Measurements from ENCODE around the gene HS2ST1.
A peak's percentile ranks its signal among the peaks of the same experiment; 100 is the strongest.

The HS2ST1 gene

GRCh38 chr1:87151500-87152421 is 237.3 kb downstream of the HS2ST1 start:
- Histone ChIP-seq H3K4me3 (ENCODE audit: control insufficient read depth in 1 of 7, extremely low read depth in 1 of 7, insufficient read depth in 4 of 7, low read depth in 2 of 7, low read length in 6 of 7) (peak overlapping the region; percentile 9 to 78 (median 62)), H3K36me3 (ENCODE audit: control insufficient read depth in 4 of 4, insufficient read depth in 4 of 4, low read length in 3 of 4) (no peaks in the 10 kb centered on the region), H3K27ac (ENCODE audit: insufficient read depth in 1 of 2, low read depth in 1 of 2, low read length in 2 of 2, poor library complexity in 1 of 2, severe bottlenecking in 2 of 2) (peak overlapping the region; percentile 26 to 75), H3K4me1 (ENCODE audit: control extremely low read depth in 1 of 4, control insufficient read depth in 4 of 4, insufficient read depth in 4 of 4, low read length in 3 of 4) (peaks cover 7 to 48% (median 24%) of the 10 kb centered on the region in 4 experiments), H3K27me3 (replicated peaks in 2 of 5; ENCODE audit: control insufficient read depth in 4 of 5, insufficient read depth in 5 of 5, low read length in 4 of 5) (peaks cover 0 to 2% (median 0%) of the 10 kb centered on the region in 5 experiments), H3K9me3 (ENCODE audit: control extremely low read depth in 1 of 5, control insufficient read depth in 4 of 5, insufficient read depth in 2 of 5, low read depth in 1 of 5, low read length in 4 of 5) (no peaks in the 10 kb centered on the region)
- WGBS (ENCODE audit: insufficient coverage): 0% methylated on average over 34 of the region's 45 CpGs
- ChIA-PET POLR2A (no interaction called here), CTCF (interaction anchor here (0.9 to 1.4 kb wide), 7 partner anchors 10 to 796 kb away, joined by 3 to 4 read pairs (median 3); no protein-coding TSS in a partner anchor)
- DNase-seq: peak; percentile 68 to 89 (median 87)

DNA sequence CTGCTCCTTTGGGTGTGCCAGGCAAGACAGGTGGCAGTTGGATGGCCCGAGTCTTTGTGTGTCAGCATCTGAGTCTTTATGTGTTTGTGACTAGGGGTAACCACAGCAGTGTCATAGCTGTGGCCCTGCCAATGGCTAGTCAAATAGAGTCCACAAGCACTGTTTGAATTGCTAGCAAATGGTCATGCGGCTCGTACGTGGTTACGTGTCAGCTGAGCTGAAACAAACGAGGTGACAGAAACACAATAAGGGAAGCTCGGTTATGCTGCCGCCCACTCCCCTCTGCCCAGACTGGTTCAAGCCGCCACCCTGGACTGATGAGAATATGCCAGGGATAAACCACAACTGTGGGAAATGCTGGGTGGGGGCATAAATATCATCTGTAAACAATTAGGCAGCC is 239.9 kb downstream of the HS2ST1 start:
- Histone ChIP-seq H3K9me3 (ENCODE audit: control extremely low read depth in 1 of 5, control insufficient read depth in 4 of 5, insufficient read depth in 2 of 5, low read depth in 1 of 5, low read length in 4 of 5) (no peaks in the 10 kb centered on the region), H3K4me1 (ENCODE audit: control extremely low read depth in 1 of 4, control insufficient read depth in 4 of 4, insufficient read depth in 4 of 4, low read length in 3 of 4) (peaks cover 7 to 37% (median 22%) of the 10 kb centered on the region in 4 experiments), H3K27me3 (replicated peaks in 2 of 5; ENCODE audit: control insufficient read depth in 4 of 5, insufficient read depth in 5 of 5, low read length in 4 of 5) (no peaks in the 10 kb centered on the region), H3K27ac (ENCODE audit: insufficient read depth in 1 of 2, low read depth in 1 of 2, low read length in 2 of 2, poor library complexity in 1 of 2, severe bottlenecking in 2 of 2) (no peak overlapping the region), H3K36me3 (ENCODE audit: control insufficient read depth in 4 of 4, insufficient read depth in 4 of 4, low read length in 3 of 4) (no peaks in the 10 kb centered on the region), H3K4me3 (ENCODE audit: control insufficient read depth in 1 of 7, extremely low read depth in 1 of 7, insufficient read depth in 4 of 7, low read depth in 2 of 7, low read length in 6 of 7) (no peak overlapping the region)
- POLR2A ChIA-PET: no interaction called here
- CTCF ChIA-PET: interaction anchor here (1.1 to 1.2 kb wide), 3 partner anchors 11 to 18 kb away, joined by 3 to 5 read pairs (median 4); no protein-coding TSS in a partner anchor
- peak in 1 of 3 donors; percentile 21 for DNase-seq
- WGBS (ENCODE audit: insufficient coverage): 95% methylated on average over 9 of the region's 9 CpGs

- DNase-seq: no peak
- Histone ChIP-seq H3K27ac (ENCODE audit: insufficient read depth in 1 of 2, low read depth in 1 of 2, low read length in 2 of 2, poor library complexity in 1 of 2, severe bottlenecking in 2 of 2) (no peak overlapping the region), H3K27me3 (replicated peaks in 2 of 5; ENCODE audit: control insufficient read depth in 4 of 5, insufficient read depth in 5 of 5, low read length in 4 of 5) (no peaks in the 10 kb centered on the region), H3K9me3 (ENCODE audit: control extremely low read depth in 1 of 5, control insufficient read depth in 4 of 5, insufficient read depth in 2 of 5, low read depth in 1 of 5, low read length in 4 of 5) (no peaks in the 10 kb centered on the region), H3K36me3 (ENCODE audit: control insufficient read depth in 4 of 4, insufficient read depth in 4 of 4, low read length in 3 of 4) (no peaks in the 10 kb centered on the region), H3K4me3 (ENCODE audit: control insufficient read depth in 1 of 7, extremely low read depth in 1 of 7, insufficient read depth in 4 of 7, low read depth in 2 of 7, low read length in 6 of 7) (no peak overlapping the region), H3K4me1 (ENCODE audit: control extremely low read depth in 1 of 4, control insufficient read depth in 4 of 4, insufficient read depth in 4 of 4, low read length in 3 of 4) (peaks cover 6 to 29% (median 21%) of the 10 kb centered on the region in 4 experiments)
- WGBS (ENCODE audit: insufficient coverage): 94% methylated on average over 4 of the region's 6 CpGs
- ChIA-PET POLR2A (no interaction called here), CTCF (no interaction called here)
Observed at GRCh38 chr1:87155170-87155569, 240.7 kb downstream of the HS2ST1 start.

- Histone ChIP-seq H3K4me1 (ENCODE audit: control extremely low read depth in 1 of 4, control insufficient read depth in 4 of 4, insufficient read depth in 4 of 4, low read length in 3 of 4) (peaks cover 3 to 24% (median 21%) of the 10 kb centered on the region in 4 experiments), H3K9me3 (ENCODE audit: control extremely low read depth in 1 of 5, control insufficient read depth in 4 of 5, insufficient read depth in 2 of 5, low read depth in 1 of 5, low read length in 4 of 5) (no peaks in the 10 kb centered on the region), H3K27me3 (replicated peaks in 2 of 5; ENCODE audit: control insufficient read depth in 4 of 5, insufficient read depth in 5 of 5, low read length in 4 of 5) (no peaks in the 10 kb centered on the region), H3K27ac (ENCODE audit: insufficient read depth in 1 of 2, low read depth in 1 of 2, low read length in 2 of 2, poor library complexity in 1 of 2, severe bottlenecking in 2 of 2) (no peak overlapping the region), H3K4me3 (ENCODE audit: control insufficient read depth in 1 of 7, extremely low read depth in 1 of 7, insufficient read depth in 4 of 7, low read depth in 2 of 7, low read length in 6 of 7) (no peak overlapping the region), H3K36me3 (ENCODE audit: control insufficient read depth in 4 of 4, insufficient read depth in 4 of 4, low read length in 3 of 4) (no peaks in the 10 kb centered on the region)
- ChIA-PET POLR2A (no interaction called here), CTCF (interaction anchor here (1.3 kb wide), 1 partner anchor 18 kb away, joined by 3 read pairs; no protein-coding TSS in a partner anchor)
- no peak for DNase-seq
- WGBS (ENCODE audit: insufficient coverage): 97% methylated on average over 7 of the region's 9 CpGs
Observed at GRCh38 chr1:87155648-87156047, 241.2 kb downstream of the HS2ST1 start.

- Histone ChIP-seq H3K36me3 (ENCODE audit: control insufficient read depth in 4 of 4, insufficient read depth in 4 of 4, low read length in 3 of 4) (no peaks in the 10 kb centered on the region), H3K9me3 (ENCODE audit: control extremely low read depth in 1 of 5, control insufficient read depth in 4 of 5, insufficient read depth in 2 of 5, low read depth in 1 of 5, low read length in 4 of 5) (no peaks in the 10 kb centered on the region), H3K27ac (ENCODE audit: insufficient read depth in 1 of 2, low read depth in 1 of 2, low read length in 2 of 2, poor library complexity in 1 of 2, severe bottlenecking in 2 of 2) (no peak overlapping the region), H3K27me3 (replicated peaks in 2 of 5; ENCODE audit: control insufficient read depth in 4 of 5, insufficient read depth in 5 of 5, low read length in 4 of 5) (no peaks in the 10 kb centered on the region), H3K4me3 (ENCODE audit: control insufficient read depth in 1 of 7, extremely low read depth in 1 of 7, insufficient read depth in 4 of 7, low read depth in 2 of 7, low read length in 6 of 7) (no peak overlapping the region), H3K4me1 (ENCODE audit: control extremely low read depth in 1 of 4, control insufficient read depth in 4 of 4, insufficient read depth in 4 of 4, low read length in 3 of 4) (peaks cover 3 to 20% (median 17%) of the 10 kb centered on the region in 4 experiments)
- ChIA-PET CTCF (interaction anchor here (1.0 to 1.3 kb wide), 2 partner anchors 18 to 905 kb away, joined by 3 to 4 read pairs; no protein-coding TSS in a partner anchor), POLR2A (no interaction called here)
- WGBS (ENCODE audit: insufficient coverage): 99% methylated on average over 6 of the region's 6 CpGs
- DNase-seq: no peak
Observed at GRCh38 chr1:87156124-87156523, 241.7 kb downstream of the HS2ST1 start.

DNA sequence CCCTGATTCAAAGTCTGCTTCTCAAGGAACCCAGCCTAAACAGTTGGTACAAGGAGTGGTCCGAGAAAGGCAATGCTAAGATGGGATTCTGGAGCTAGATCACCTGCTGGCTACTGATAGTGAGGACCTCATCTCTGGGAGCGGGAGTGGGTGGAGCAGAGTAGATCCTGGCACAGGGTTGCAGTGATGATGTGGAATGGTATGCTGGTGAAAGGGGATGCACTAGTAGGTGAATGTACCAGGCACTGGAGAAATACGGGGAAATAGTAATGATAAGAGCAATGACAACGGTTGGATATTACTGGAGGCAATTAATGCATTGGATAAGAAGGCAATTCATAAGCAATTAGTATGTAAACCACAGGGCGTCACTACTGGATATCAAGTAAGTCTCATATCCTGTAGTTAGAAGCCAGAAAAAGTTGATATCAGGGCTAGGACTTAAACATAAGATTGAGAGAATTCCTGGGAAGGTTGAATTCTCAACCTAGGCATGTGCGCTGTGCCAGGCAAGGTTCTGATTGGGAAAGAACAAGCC is 245.0 kb downstream of the HS2ST1 start:
- H3K4me1 ChIP-seq (ENCODE audit: control extremely low read depth in 1 of 4, control insufficient read depth in 4 of 4, insufficient read depth in 4 of 4, low read length in 3 of 4): no peaks in the 10 kb centered on the region
- no peak for DNase-seq
- no peaks in the 10 kb centered on the region for H3K36me3 ChIP-seq (ENCODE audit: control insufficient read depth in 4 of 4, insufficient read depth in 4 of 4, low read length in 3 of 4)
- ChIA-PET POLR2A (no interaction called here), CTCF (interaction anchor here (0.8 to 1.6 kb wide), 2 partner anchors 121 to 133 kb away, joined by 3 to 4 read pairs; no protein-coding TSS in a partner anchor)
- 97% methylated on average over 6 of the region's 6 CpGs for WGBS (ENCODE audit: insufficient coverage)
- no peaks in the 10 kb centered on the region for H3K9me3 ChIP-seq (ENCODE audit: control extremely low read depth in 1 of 5, control insufficient read depth in 4 of 5, insufficient read depth in 2 of 5, low read depth in 1 of 5, low read length in 4 of 5)
- no peak overlapping the region for H3K4me3 ChIP-seq (ENCODE audit: control insufficient read depth in 1 of 7, extremely low read depth in 1 of 7, insufficient read depth in 4 of 7, low read depth in 2 of 7, low read length in 6 of 7)
- no peak overlapping the region for H3K27ac ChIP-seq (ENCODE audit: insufficient read depth in 1 of 2, low read depth in 1 of 2, low read length in 2 of 2, poor library complexity in 1 of 2, severe bottlenecking in 2 of 2)
- H3K27me3 ChIP-seq (replicated peaks in 2 of 5; ENCODE audit: control insufficient read depth in 4 of 5, insufficient read depth in 5 of 5, low read length in 4 of 5): no peaks in the 10 kb centered on the region
